Astrocyte (in vitro differentiated cells and primary cell): ENCODE data around the gene PET117. TPM values are rescaled to one million over a fixed set of nuclear protein-coding genes. Genes with fewer than 3 reads are reported as not detected.

Experiments used
- DNase-seq: peaks from one replicate; pipeline ENCODE4 v3.0.0-alpha.2; 2010; ENCODE audit warnings: low read depth
- FAIRE-seq: peaks from 2 replicates; lab custom pipeline; 2011; peaks lifted over from hg19 to GRCh38; lab: Jason Lieb, UNC
- H2AFZ ChIP-seq: 2 replicates; pipeline ENCODE4 v1.6.0; 2012; ENCODE audit warnings: low read depth, low read length, inconsistent platforms
- H3K27ac ChIP-seq: 2 replicates; pipeline ENCODE4 v1.5.1; 2011; ENCODE audit warnings: low read depth, low read length, inconsistent platforms
- H3K27me3 ChIP-seq: 2 replicates; pipeline ENCODE4 v1.6.0; 2011; ENCODE audit warnings: low read length, inconsistent platforms; ENCODE audit not compliant: insufficient read depth
- H3K36me3 ChIP-seq: 2 replicates; pipeline ENCODE4 v1.5.1; 2011; ENCODE audit warnings: low read length, inconsistent platforms; ENCODE audit not compliant: insufficient read depth
- H3K4me1 ChIP-seq: 2 replicates; pipeline ENCODE4 v1.5.1; 2011; ENCODE audit warnings: low read length, inconsistent platforms; ENCODE audit not compliant: insufficient read depth
- H3K4me2 ChIP-seq: 2 replicates; pipeline ENCODE4 v1.6.0; 2012; ENCODE audit warnings: low read length, inconsistent platforms
- H3K4me3 ChIP-seq: 2 replicates; pipeline ENCODE4 v1.5.1; 2011; ENCODE audit warnings: low read depth, mild to moderate bottlenecking, low read length, inconsistent platforms; ENCODE audit not compliant: insufficient read depth
- H3K79me2 ChIP-seq: 2 replicates; pipeline ENCODE4 v1.6.0; 2012; ENCODE audit warnings: mild to moderate bottlenecking, low read length, inconsistent platforms; ENCODE audit not compliant: insufficient read depth
- H3K9ac ChIP-seq: 2 replicates; pipeline ENCODE4 v1.6.0; 2012; ENCODE audit warnings: mild to moderate bottlenecking, low read length, inconsistent platforms
- H3K9me3 ChIP-seq: 2 replicates; pipeline ENCODE4 v1.5.1; 2012; ENCODE audit warnings: low read depth, mild to moderate bottlenecking, low read length, inconsistent platforms; ENCODE audit not compliant: insufficient read depth
- H4K20me1 ChIP-seq: 2 replicates; pipeline ENCODE4 v1.6.0; 2012; ENCODE audit warnings: low read length, inconsistent platforms; ENCODE audit not compliant: insufficient read depth
- H3K27ac Mint-ChIP-seq: one replicate; pipeline ENCODE4 v1.8.0; 2021; ENCODE audit warnings: mild to moderate bottlenecking, mixed read lengths; ENCODE audit not compliant: unreplicated experiment
- H3K27me3 Mint-ChIP-seq: one replicate; pipeline ENCODE4 v1.8.0; 2021; ENCODE audit warnings: low read depth, mixed read lengths; ENCODE audit not compliant: unreplicated experiment
- H3K36me3 Mint-ChIP-seq: one replicate; pipeline ENCODE4 v1.8.0; 2021; ENCODE audit warnings: low read depth, mixed read lengths; ENCODE audit not compliant: unreplicated experiment
- H3K4me1 Mint-ChIP-seq: one replicate; pipeline ENCODE4 v1.8.0; 2021; ENCODE audit warnings: low read depth, mixed read lengths; ENCODE audit not compliant: unreplicated experiment
- H3K4me3 Mint-ChIP-seq: one replicate; pipeline ENCODE4 v1.8.0; 2021; ENCODE audit warnings: mild to moderate bottlenecking, moderate library complexity, mixed read lengths; ENCODE audit not compliant: unreplicated experiment
- H3K9me3 Mint-ChIP-seq: one replicate; pipeline ENCODE4 v1.8.0; 2021; ENCODE audit warnings: mild to moderate bottlenecking, mixed read lengths; ENCODE audit not compliant: unreplicated experiment
- CTCF ChIP-seq: IDR thresholded peaks from 2 replicates; pipeline ENCODE4 v1.5.1; 2011; ENCODE audit warnings: low read depth, mild to moderate bottlenecking, inconsistent platforms, low read length, moderate library complexity; ENCODE audit not compliant: insufficient read depth
- EZH2 ChIP-seq: IDR thresholded peaks from 2 replicates; pipeline ENCODE4 v1.6.1; 2012; ENCODE audit warnings: mild to moderate bottlenecking, low read length, inconsistent platforms; ENCODE audit not compliant: insufficient read depth
- total RNA-seq: library from RNA; stranded (reverse); gene quantifications from 2 replicates; pipeline ENCODE4 v1.2.1, GENCODE V29; 2021

PET117 gene
- total RNA-seq, 1 donor from 2014 or later: 10.7 TPM

- no peak for FAIRE-seq
- peaks cover 8% of the 10 kb centered on the region for H3K27me3 Mint-ChIP-seq
- no peak for DNase-seq
- no peaks in the 10 kb centered on the region for H3K9me3 Mint-ChIP-seq
- Histone ChIP-seq H3K4me3 (no peak overlapping the region), H3K36me3 (no peaks in the 10 kb centered on the region), H3K27me3 (peaks cover 4% of the 10 kb centered on the region), H3K9me3 (no peaks in the 10 kb centered on the region), H3K79me2 (peaks cover under 1% of the 10 kb centered on the region), H4K20me1 (no peaks in the 10 kb centered on the region), H3K4me2 (no peak overlapping the region), H2AFZ (no peak overlapping the region), H3K27ac (no peak overlapping the region), H3K9ac (no peak overlapping the region), H3K4me1 (no peaks in the 10 kb centered on the region)
- no peaks in the 10 kb centered on the region for H3K36me3 Mint-ChIP-seq
- TF ChIP-seq CTCF: no peak
- no peak for TF ChIP-seq EZH2
- H3K4me1 Mint-ChIP-seq: no peaks in the 10 kb centered on the region
- no peak overlapping the region for H3K4me3 Mint-ChIP-seq
- no peak overlapping the region for H3K27ac Mint-ChIP-seq
Observed at GRCh38 chr20:18132663-18133062, 5.0 kb upstream of the PET117 start.

GRCh38 chr20:18133962-18134361 lies 3.7 kb upstream of the PET117 start:
- peaks cover 4% of the 10 kb centered on the region for H3K27me3 ChIP-seq
- H3K27me3 Mint-ChIP-seq: peaks cover 8% of the 10 kb centered on the region
- H3K36me3 ChIP-seq: no peaks in the 10 kb centered on the region
- H3K4me3 Mint-ChIP-seq: no peak overlapping the region
- H2AFZ ChIP-seq: peak overlapping the region; percentile 16
- peaks cover 7% of the 10 kb centered on the region for H3K4me1 ChIP-seq
- H3K9ac ChIP-seq: no peak overlapping the region
- no peaks in the 10 kb centered on the region for H3K9me3 ChIP-seq
- peaks cover 4% of the 10 kb centered on the region for H4K20me1 ChIP-seq
- no peak overlapping the region for H3K27ac Mint-ChIP-seq
- no peaks in the 10 kb centered on the region for H3K36me3 Mint-ChIP-seq
- H3K79me2 ChIP-seq: peaks cover 13% of the 10 kb centered on the region
- no peak for DNase-seq
- H3K4me3 ChIP-seq: no peak overlapping the region
- no peaks in the 10 kb centered on the region for H3K4me1 Mint-ChIP-seq
- FAIRE-seq: no peak
- no peaks in the 10 kb centered on the region for H3K9me3 Mint-ChIP-seq
- H3K27ac ChIP-seq: no peak overlapping the region
- no peak overlapping the region for H3K4me2 ChIP-seq
- TF ChIP-seq EZH2 (no peak), CTCF (no peak)

GRCh38 chr20:18138266-18138582 lies 561 bp downstream of the PET117 start:
- H3K27me3 ChIP-seq: no peaks in the 10 kb centered on the region
- peaks cover 14% of the 10 kb centered on the region for H4K20me1 ChIP-seq
- no peaks in the 10 kb centered on the region for H3K9me3 Mint-ChIP-seq
- no peaks in the 10 kb centered on the region for H3K36me3 Mint-ChIP-seq
- TF ChIP-seq CTCF (no peak), EZH2 (no peak)
- H3K9ac ChIP-seq: peak overlapping the region; percentile 82
- peak overlapping the region; percentile 73 for H3K27ac ChIP-seq
- no peak overlapping the region for H3K27ac Mint-ChIP-seq
- FAIRE-seq: no peak
- peaks cover 8% of the 10 kb centered on the region for H3K36me3 ChIP-seq
- peaks cover 2% of the 10 kb centered on the region for H3K4me1 Mint-ChIP-seq
- H3K27me3 Mint-ChIP-seq: peaks cover 3% of the 10 kb centered on the region
- H3K4me2 ChIP-seq: peak overlapping the region; percentile 92
- no peaks in the 10 kb centered on the region for H3K9me3 ChIP-seq
- peak overlapping the region; percentile 80 for H3K4me3 ChIP-seq
- H3K79me2 ChIP-seq: peaks cover 44% of the 10 kb centered on the region
- H3K4me1 ChIP-seq: peaks cover 11% of the 10 kb centered on the region
- peak overlapping the region; percentile 99 for H2AFZ ChIP-seq
- peak overlapping the region; percentile 91 for H3K4me3 Mint-ChIP-seq
- DNase-seq: no peak
